ENCODE results near the gene GRK6.

GRCh38 chr5:177477701-177478477 lies 51.4 kb downstream of the GRK6 start:
- TF ChIP-seq CTCF (IDR thresholded peaks at IDR 0.05) = no peak
- no peak for TF ChIP-seq ZFX (IDR thresholded peaks at IDR 0.05; ENCODE audit: borderline replicate concordance)

Measured in 22Rv1 (cell line).